Measurements from ENCODE around the gene DPEP3.
A peak's percentile ranks its signal among the peaks of the same experiment; 100 is the strongest.

The DPEP3 gene, protein sequence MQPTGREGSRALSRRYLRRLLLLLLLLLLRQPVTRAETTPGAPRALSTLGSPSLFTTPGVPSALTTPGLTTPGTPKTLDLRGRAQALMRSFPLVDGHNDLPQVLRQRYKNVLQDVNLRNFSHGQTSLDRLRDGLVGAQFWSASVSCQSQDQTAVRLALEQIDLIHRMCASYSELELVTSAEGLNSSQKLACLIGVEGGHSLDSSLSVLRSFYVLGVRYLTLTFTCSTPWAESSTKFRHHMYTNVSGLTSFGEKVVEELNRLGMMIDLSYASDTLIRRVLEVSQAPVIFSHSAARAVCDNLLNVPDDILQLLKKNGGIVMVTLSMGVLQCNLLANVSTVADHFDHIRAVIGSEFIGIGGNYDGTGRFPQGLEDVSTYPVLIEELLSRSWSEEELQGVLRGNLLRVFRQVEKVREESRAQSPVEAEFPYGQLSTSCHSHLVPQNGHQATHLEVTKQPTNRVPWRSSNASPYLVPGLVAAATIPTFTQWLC

DNA sequence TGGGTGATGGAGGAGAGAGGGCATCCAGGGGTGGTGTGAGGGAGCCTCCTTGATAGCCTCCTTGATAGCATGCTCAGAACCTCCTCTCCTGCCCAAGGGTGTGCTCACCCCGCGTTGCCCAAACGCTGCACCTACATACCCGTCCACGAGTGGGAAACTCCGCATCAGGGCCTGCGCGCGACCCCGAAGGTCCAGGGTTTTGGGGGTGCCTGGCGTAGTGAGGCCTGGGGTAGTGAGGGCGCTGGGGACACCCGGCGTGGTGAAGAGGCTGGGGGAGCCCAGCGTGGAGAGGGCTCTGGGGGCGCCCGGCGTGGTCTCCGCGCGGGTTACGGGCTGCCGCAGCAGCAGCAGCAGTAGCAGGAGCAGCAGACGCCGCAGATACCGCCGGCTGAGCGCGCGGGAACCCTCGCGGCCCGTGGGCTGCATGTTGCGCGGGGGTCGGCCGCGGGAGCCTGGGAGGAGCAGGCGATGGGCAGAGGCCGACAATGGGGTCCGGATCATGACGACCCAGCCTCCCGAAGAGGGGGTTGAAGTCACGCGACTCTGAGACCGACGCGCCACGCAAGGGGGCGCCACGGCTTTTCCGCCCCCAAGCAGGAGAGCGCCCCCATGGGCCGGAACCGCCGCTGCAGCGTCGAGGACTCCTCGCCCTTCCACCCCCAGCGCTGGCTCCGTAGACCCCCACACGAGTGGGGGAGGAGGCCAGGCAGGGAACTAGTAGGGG is at the start of gene DPEP3:
Gene DPEP3 (minus strand): TSS at position 545 of the 724 bp plus-strand sequence. CDS start 119 bp downstream, at position 426.
- no peak within 1 kb of the TSS for H3K4me3 ChIP-seq (ENCODE audit: low read depth, low read length)
- TF ChIP-seq, protein P1, sequence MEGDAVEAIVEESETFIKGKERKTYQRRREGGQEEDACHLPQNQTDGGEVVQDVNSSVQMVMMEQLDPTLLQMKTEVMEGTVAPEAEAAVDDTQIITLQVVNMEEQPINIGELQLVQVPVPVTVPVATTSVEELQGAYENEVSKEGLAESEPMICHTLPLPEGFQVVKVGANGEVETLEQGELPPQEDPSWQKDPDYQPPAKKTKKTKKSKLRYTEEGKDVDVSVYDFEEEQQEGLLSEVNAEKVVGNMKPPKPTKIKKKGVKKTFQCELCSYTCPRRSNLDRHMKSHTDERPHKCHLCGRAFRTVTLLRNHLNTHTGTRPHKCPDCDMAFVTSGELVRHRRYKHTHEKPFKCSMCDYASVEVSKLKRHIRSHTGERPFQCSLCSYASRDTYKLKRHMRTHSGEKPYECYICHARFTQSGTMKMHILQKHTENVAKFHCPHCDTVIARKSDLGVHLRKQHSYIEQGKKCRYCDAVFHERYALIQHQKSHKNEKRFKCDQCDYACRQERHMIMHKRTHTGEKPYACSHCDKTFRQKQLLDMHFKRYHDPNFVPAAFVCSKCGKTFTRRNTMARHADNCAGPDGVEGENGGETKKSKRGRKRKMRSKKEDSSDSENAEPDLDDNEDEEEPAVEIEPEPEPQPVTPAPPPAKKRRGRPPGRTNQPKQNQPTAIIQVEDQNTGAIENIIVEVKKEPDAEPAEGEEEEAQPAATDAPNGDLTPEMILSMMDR (IDR thresholded peaks at IDR 0.05; ENCODE audit: low read depth, low read length, missing control alignments): peak; percentile 24
- DNase-seq (ENCODE audit: low read depth): no peak

DNA sequence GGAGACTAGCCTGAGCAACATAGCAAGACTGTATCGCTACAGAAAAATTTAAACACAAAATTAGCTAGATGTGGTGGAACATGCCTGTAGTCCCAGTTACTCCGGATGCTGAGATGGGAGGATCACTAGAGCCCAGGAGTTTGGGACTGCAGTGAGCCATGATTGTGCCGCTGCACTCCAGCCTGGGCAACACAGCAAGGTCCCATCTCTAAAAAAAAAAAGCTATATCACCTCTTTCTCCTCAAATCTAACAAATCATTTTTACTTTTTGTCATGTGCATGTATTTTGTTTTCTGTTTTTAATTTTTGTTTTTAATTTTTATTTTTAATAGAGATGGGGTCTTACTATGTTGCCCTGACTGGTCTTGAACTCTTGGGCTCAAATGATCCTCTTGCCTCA is 48.7 kb upstream of the DPEP3 start:
- TF ChIP-seq, protein P1 (IDR thresholded peaks at IDR 0.05; ENCODE audit: low read depth, low read length, missing control alignments): no peak
- H3K4me3 ChIP-seq (ENCODE audit: low read depth, low read length): no peak overlapping the region
- no peak for DNase-seq (ENCODE audit: low read depth)

DNA sequence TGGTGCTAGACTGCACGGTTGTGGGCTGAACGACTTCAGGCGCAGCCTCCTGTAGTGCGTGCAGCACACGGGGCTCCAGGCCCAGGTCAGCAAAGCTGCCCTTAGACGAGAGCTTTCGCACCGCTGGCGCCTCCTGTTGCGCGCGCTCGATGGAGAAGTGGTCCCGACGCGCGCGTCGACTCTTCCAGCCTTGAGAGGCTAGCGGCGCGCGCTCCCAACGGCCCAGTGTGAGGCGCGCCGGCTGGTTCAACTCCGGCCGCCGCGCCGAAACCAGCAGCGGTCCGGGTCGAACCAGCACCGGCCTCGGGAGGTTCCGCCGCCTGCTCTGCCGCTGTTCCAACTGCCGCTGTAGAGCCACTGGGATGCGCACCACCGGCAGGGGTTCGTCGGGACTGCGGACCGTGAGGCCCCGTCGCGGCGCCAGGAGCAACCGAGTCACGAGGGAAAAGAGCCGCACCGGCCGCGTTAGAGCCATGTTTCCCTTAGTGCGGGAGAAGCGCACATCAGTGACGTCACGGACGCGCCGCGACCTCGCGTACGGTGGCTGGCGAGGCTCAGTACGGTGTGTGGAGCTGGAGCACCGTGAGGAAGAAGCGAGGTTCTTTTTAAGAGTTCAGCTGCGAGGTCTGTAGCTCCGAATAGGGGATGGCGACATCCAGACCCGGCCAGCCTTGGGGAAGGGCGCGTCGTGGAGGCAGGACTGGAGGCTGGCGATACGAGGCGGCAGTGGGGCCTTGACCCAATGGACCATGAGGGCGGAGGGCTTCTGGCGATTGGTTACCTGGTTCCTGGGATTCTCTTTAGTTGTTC is 42.6 kb upstream of the DPEP3 start, which contains the start of the genes DDX28 and DUS2:
Gene DDX28 (minus strand): TSS at position 505 of the 810 bp plus-strand sequence. CDS start 30 bp downstream, at position 475.
Gene DUS2 (plus strand): TSS at position 557 of the 810 bp plus-strand sequence. CDS start 14,740 bp downstream, outside the sequence.
- DNase-seq (ENCODE audit: low read depth): peak; percentile 78
- TF ChIP-seq, protein P1 (IDR thresholded peaks at IDR 0.05; ENCODE audit: low read depth, low read length, missing control alignments): peak; percentile 3
- peak within 1 kb of the TSS; percentile 95 for H3K4me3 ChIP-seq (ENCODE audit: low read depth, low read length)

DNA sequence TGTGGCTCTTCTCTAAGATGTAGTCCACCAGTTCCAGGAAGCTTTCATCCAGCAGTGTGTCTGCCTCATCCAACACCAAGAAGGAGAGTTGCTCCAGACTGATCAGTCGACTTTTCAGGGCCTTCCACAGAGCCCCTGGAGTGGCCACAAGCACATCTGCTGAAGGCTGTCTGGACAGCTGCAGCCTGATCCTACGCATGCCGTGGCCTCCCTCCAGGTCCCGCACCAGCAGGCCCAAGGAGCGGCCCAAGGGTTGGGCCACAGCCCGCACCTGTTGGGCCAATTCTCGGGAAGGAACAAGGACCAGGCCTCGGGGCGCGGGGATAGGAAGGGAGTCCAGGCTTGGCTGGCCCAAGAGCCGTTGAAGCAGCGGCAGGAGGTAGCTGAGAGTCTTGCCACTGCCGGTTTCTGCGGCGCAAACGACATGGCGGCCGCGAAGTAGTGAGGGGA is 42.0 kb upstream of the DPEP3 start:
- peak overlapping the region; percentile 95 for H3K4me3 ChIP-seq (ENCODE audit: low read depth, low read length)
- no peak for DNase-seq (ENCODE audit: low read depth)
- TF ChIP-seq, protein P1 (IDR thresholded peaks at IDR 0.05; ENCODE audit: low read depth, low read length, missing control alignments): no peak

DNA sequence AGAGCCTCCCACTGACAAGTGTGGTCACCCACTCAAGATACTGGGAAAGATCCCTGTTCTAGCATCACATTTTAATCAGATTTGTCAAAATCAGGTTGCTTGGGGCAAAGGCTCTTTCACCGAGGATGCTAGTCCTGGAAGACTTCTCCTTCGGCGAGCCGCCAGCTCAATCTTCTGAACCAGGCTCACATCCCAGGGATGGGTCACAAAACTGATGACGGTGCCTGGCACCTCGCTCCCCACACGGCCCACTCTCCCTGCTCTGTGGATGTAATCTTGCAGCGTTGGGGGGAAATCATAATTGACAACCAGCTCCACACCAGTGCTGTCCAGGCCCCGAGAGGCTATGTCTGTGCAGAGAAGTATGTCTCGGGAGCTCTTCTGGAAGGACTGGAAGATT is 41.2 kb upstream of the DPEP3 start:
- TF ChIP-seq, protein P1 (IDR thresholded peaks at IDR 0.05; ENCODE audit: low read depth, low read length, missing control alignments): no peak
- H3K4me3 ChIP-seq (ENCODE audit: low read depth, low read length): no peak overlapping the region
- no peak for DNase-seq (ENCODE audit: low read depth)

DNA sequence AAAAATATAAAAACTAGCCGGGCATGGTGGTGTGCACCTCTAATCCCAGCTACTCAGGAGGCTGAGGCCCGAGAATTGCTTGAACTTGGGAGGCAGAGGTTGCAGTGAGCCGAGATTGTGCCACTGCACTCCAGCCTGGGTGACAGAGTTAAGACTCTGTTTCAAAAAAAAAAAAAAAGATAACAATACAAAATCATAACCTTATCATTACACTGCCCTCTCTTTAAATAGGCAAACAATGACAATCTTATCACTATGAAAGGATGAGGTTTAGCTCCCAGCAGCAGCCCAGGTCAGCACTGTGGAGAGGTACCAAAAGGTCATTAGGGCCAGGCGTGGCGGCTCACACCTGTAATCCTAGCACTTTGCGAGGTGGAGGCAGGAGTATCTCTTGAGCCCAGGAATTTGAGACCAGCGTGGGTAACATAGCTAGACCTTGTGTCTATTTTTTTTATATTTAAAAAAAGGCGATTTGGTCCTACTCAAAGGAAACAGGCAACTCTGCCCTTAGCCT is 38.9 kb upstream of the DPEP3 start:
- no peak overlapping the region for H3K4me3 ChIP-seq (ENCODE audit: low read depth, low read length)
- TF ChIP-seq, protein P1 (IDR thresholded peaks at IDR 0.05; ENCODE audit: low read depth, low read length, missing control alignments): no peak
- DNase-seq (ENCODE audit: low read depth): no peak

All from GM12864 (cell line).